Hepatocyte (in vitro differentiated cells): ENCODE results near the gene ZNF467.

Experiments
- CTCF ChIP-seq: fragments of 200-600 bp; sonication (generic); IDR thresholded peaks from 2 replicates; pipeline ENCODE4 v1.5.1; 2016; ENCODE audit warnings: antibody characterized with exemption, mild to moderate bottlenecking; ENCODE audit not compliant: poor library complexity
- EZH2phosphoT487 ChIP-seq: fragments of 200-600 bp; sonication (generic); IDR thresholded peaks from one replicate; pipeline ENCODE4 v1.6.1; 2018; ENCODE audit warnings: antibody characterized with exemption, mild to moderate bottlenecking, low read depth, moderate library complexity; ENCODE audit not compliant: unreplicated experiment, severe bottlenecking

DNA sequence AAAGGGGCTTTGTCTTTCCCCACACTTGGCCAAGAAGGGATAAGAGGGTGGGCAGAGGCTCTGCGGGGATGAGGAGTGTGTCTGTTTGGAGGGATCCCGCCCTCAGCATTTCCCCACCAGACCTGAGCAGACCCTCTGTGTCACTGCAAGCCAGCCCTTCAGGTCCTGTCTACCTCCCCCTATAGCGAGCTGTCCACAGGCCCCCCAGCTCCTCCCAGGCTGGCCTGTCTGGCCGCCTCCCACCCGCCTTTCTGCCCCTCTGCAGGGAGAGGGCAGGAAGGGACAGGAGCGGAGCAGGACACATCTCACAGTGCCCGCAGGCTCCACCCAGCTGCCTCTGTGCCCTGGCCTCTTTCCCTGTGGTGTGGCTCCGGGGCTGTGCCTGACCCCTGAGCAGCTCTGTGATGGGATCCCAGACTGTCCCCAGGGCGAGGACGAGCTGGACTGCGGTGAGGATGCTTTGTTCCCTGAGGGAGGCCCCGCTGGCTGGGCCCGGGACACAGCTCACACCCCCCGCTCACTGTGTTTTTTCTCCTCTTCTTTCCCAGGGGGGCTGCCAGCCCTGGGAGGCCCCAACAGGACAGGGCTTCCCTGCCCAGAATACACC, 17.5 kb upstream of the ZNF467 start:
- TF ChIP-seq EZH2phosphoT487 (no peak), CTCF (no peak)
